ENCODE results near the gene SGCD.

- TF ChIP-seq ESRRG (CRISPR knock-in tag; IDR thresholded peaks at IDR 0.05): no peak
- TF ChIP-seq ZFP30 (CRISPR knock-in tag; IDR thresholded peaks at IDR 0.05): no peak
- no peak for TF ChIP-seq ZFP3 (CRISPR knock-in tag; IDR thresholded peaks at IDR 0.05)
- TF ChIP-seq SNAI2 (CRISPR knock-in tag; IDR thresholded peaks at IDR 0.05): no peak
- TF ChIP-seq ARNTL (CRISPR knock-in tag; IDR thresholded peaks at IDR 0.05; ENCODE audit: borderline replicate concordance, low read depth): no peak
- no peak for TF ChIP-seq ZNF565 (CRISPR knock-in tag; conservative IDR thresholded peaks at IDR 0.05; ENCODE audit: low read depth)
Measured at GRCh38 chr5:156400231-156400986, 73.4 kb downstream of the SGCD start.
